K562 (cell line): ENCODE measurements around the gene HERC5. TPM values are rescaled to one million over a fixed set of nuclear protein-coding genes. Genes with fewer than 3 reads are reported as not detected.

ENCODE experiments used
- ATAC-seq: fragments of 200-7000 bp; cut with Tn5 transposase; 3 replicates; pipeline ENCODE4 v1.9.1; 2020; ENCODE audit warnings: moderate library complexity
- BruUV-seq: library from RNA; stranded (reverse); fragments of 400-500 nt; replicated peaks from 2 replicates; lab custom pipeline; 2021; lab: Mats Ljungman, UMichigan
- CTCF ChIA-PET: fragments of 300-600 bp; formaldehyde crosslinking; extraction: SDS; loops from one replicate; lab custom pipeline; 2021; ENCODE audit warnings: low intra/inter-chr PET ratio; lab: Yijun Ruan, JAX
- POLR2A ChIA-PET: fragments of 300-600, 350-650 bp; sonication (Branson Sonifier 250); formaldehyde crosslinking; extraction: SDS; loops from one replicate; lab custom pipeline; 2021; ENCODE audit warnings: antibody characterized with exemption, inconsistent platforms; lab: Yijun Ruan, JAX
- DNase-seq, 4 experiments: peaks; one replicate each; pipeline versions ENCODE4 v3.0.0 to v3.0.0-alpha.2; 2011 to 2018; ENCODE audit warnings: low spot score in 3 of 4, mixed read lengths in 3 of 4; ENCODE audit errors: extremely low read depth in 1 of 4
- FAIRE-seq: peaks from 2 replicates; lab custom pipeline; 2011; peaks lifted over from hg19 to GRCh38; lab: Jason Lieb, UNC
- H2AFZ ChIP-seq: 2 replicates; pipeline ENCODE4 v1.6.0; 2011; ENCODE audit warnings: low read depth, low read length, control low read depth, inconsistent platforms
- H3K27ac ChIP-seq: fragments of 200-600 bp; 3 replicates; pipeline ENCODE4 v1.8.0; 2011; ENCODE audit warnings: low read depth, mild to moderate bottlenecking, control low read depth, inconsistent platforms, low read length, moderate library complexity, mixed read lengths; ENCODE audit errors: extremely low read depth
- H3K27me3 ChIP-seq, 2 experiments: fragments of 300-600 bp in 1 of 2; 2 replicates in 1 of 2; 3 replicates in 1 of 2; pipeline versions ENCODE4 v1.6.0 to v1.8.0; 2011; ENCODE audit warnings: inconsistent platforms in 2 of 2, low read length in 2 of 2, mild to moderate bottlenecking in 1 of 2, mixed read lengths in 1 of 2, moderate library complexity in 1 of 2; ENCODE audit not compliant: control insufficient read depth in 2 of 2, insufficient read depth in 2 of 2
- H3K36me3 ChIP-seq: fragments of 300-600 bp; 3 replicates; pipeline ENCODE4 v1.8.0; 2011; ENCODE audit warnings: mild to moderate bottlenecking, low read length, inconsistent platforms; ENCODE audit not compliant: control insufficient read depth, insufficient read depth
- H3K4me1 ChIP-seq, 2 experiments: fragments of 200-600 bp in 1 of 2; replicated peaks in 1 of 2; 2 replicates in 1 of 2; 3 replicates in 1 of 2; pipeline versions ENCODE4 v1.5.1 to v1.8.0; 2011; ENCODE audit warnings: inconsistent platforms in 2 of 2, low read length in 2 of 2, mild to moderate bottlenecking in 1 of 2, mixed read lengths in 1 of 2, moderate library complexity in 1 of 2; ENCODE audit not compliant: control insufficient read depth in 2 of 2, insufficient read depth in 2 of 2
- H3K4me2 ChIP-seq: 2 replicates; pipeline ENCODE4 v1.6.1; 2011; ENCODE audit warnings: low read length, control low read depth, inconsistent platforms, mixed read lengths; ENCODE audit not compliant: insufficient read depth
- H3K4me3 ChIP-seq: fragments of 200-600 bp; sonication (generic), shearing (Covaris generic); 2 replicates; pipeline ENCODE4 v1.5.1; 2016; ENCODE audit warnings: control low read depth, inconsistent platforms
- H3K79me2 ChIP-seq: fragments of 200-600 bp; 3 replicates; pipeline ENCODE4 v1.8.0; 2011; ENCODE audit warnings: low read length, inconsistent platforms; ENCODE audit not compliant: control insufficient read depth, insufficient read depth
- H3K9ac ChIP-seq, 2 experiments: 2 replicates each; pipeline versions ENCODE4 v1.6.0 to v1.6.1; 2011; ENCODE audit warnings: low read depth in 2 of 2, low read length in 2 of 2, control low read depth in 1 of 2, inconsistent platforms in 1 of 2, mild to moderate bottlenecking in 1 of 2, mixed read lengths in 1 of 2; ENCODE audit not compliant: insufficient read depth in 1 of 2
- H3K9me1 ChIP-seq: one replicate; pipeline ENCODE4 v1.6.0; 2011; ENCODE audit warnings: inconsistent platforms, mild to moderate bottlenecking, low read length, moderate library complexity; ENCODE audit not compliant: control insufficient read depth, insufficient read depth
- H3K9me3 ChIP-seq: replicated peaks from 2 replicates; pipeline ENCODE4 v1.5.1; 2011; ENCODE audit warnings: low read depth, low read length, inconsistent platforms; ENCODE audit not compliant: control insufficient read depth, insufficient read depth
- H4K20me1 ChIP-seq: replicated peaks from 2 replicates; pipeline ENCODE4 v1.6.1; 2011; ENCODE audit warnings: low read length, inconsistent platforms, mixed read lengths; ENCODE audit not compliant: control insufficient read depth, insufficient read depth
- ARNT ChIP-seq, 2 experiments: fragments of 450-650 bp; IDR thresholded peaks; 2 replicates each; pipeline ENCODE4 v1.6.1; 2016; ENCODE audit warnings: mild to moderate bottlenecking in 1 of 2
- NFE2 ChIP-seq: IDR thresholded peaks from 2 replicates; pipeline ENCODE4 v1.6.1; 2014; ENCODE audit warnings: antibody characterized with exemption, low read depth
- PHTF2 ChIP-seq: fragments of 250-450 bp; sonication (Bioruptor Pico); IDR thresholded peaks from 2 replicates; pipeline ENCODE4 v1.5.0; 2021; ENCODE audit warnings: mild to moderate bottlenecking
- POLR2AphosphoS2 ChIP-seq: IDR thresholded peaks from 2 replicates; pipeline ENCODE4 v1.6.1; 2012; ENCODE audit warnings: low read length, improper control_type of control experiment
- RBM14 ChIP-seq: fragments of 200-400 bp; formaldehyde crosslinking; IDR thresholded peaks from 2 replicates; pipeline ENCODE4 v1.6.1; 2018; ENCODE audit warnings: low read depth, mild to moderate bottlenecking, low read length, moderate library complexity, borderline replicate concordance; ENCODE audit not compliant: insufficient read depth
- SRSF7 ChIP-seq: fragments of 200-400 bp; formaldehyde crosslinking; optimal IDR thresholded peaks from 2 replicates; pipeline ENCODE3; 2017; ENCODE audit warnings: mild to moderate bottlenecking, low read depth, low read length
- SUPT5H ChIP-seq: fragments of 450-650 bp; IDR thresholded peaks from 2 replicates; pipeline ENCODE4 v1.6.1; 2016
- TCF3 ChIP-seq: sonication (generic); formaldehyde crosslinking; IDR thresholded peaks from 2 replicates; pipeline ENCODE4 v1.4.0; 2020; ENCODE audit warnings: mild to moderate bottlenecking, missing genetic modification reagents
- XRCC5 ChIP-seq: fragments of 200-400 bp; formaldehyde crosslinking; IDR thresholded peaks from 2 replicates; pipeline ENCODE4 v1.6.1; 2017; ENCODE audit warnings: low read depth, mild to moderate bottlenecking, low read length
- ZNF551 ChIP-seq: fragments of 250-450 bp; sonication (Bioruptor Pico); IDR thresholded peaks from 2 replicates; pipeline ENCODE4 v1.5.0; 2021; ENCODE audit warnings: mild to moderate bottlenecking, moderate library complexity
- in situ Hi-C: fragments of 300-500 bp; cut with MboI; formaldehyde crosslinking; loops from 4 replicates; pipeline ENCODE4 v1.15.0; 2018; ENCODE audit warnings: inconsistent platforms, mixed read lengths
- intact Hi-C: fragments of 100-400 bp; cut with micrococcal nuclease; formaldehyde crosslinking; loops from 2 replicates; pipeline ENCODE4 v1.14.2; 2022
- polyA plus RNA-seq, 8 experiments: library from polyadenylated mRNA; depleted of rRNA in 4 of 8; stranded (reverse) in 5 of 8; unstranded in 3 of 8; fragments of >200 nt; fragmentation: Nextera tagmentation in 2 of 8; fragmentation: Illumina TruSeq in 1 of 8; extraction: Ambion mirVana in 2 of 8; extraction: Trizol in 1 of 8; gene quantifications; 2 replicates each; pipeline versions ENCODE4 v1.2.1 to v1.2.3, GENCODE V29; 2011 to 2014; ENCODE audit warnings: inconsistent platforms in 1 of 8, missing spikeins in 1 of 8
- total RNA-seq, 7 experiments: library from RNA; depleted of rRNA in 6 of 7; stranded (reverse); fragments of >200 nt in 6 of 7; fragmentation: Illumina TruSeq in 2 of 7; extraction: Trizol in 2 of 7; gene quantifications; 2 replicates each; pipeline versions ENCODE4 v1.2.1 to v1.2.3, GENCODE V29; 2011 to 2021; ENCODE audit warnings: low replicate concordance in 1 of 7
- TF ChIP-seq, protein P1 (sequence below): fragments of 250-450 bp; sonication (Bioruptor Pico); IDR thresholded peaks from 2 replicates; pipeline ENCODE4 v1.5.0; 2020; ENCODE audit warnings: mild to moderate bottlenecking
- TF ChIP-seq, protein P2 (sequence below): sonication (generic); formaldehyde crosslinking; IDR thresholded peaks from 2 replicates; pipeline ENCODE4 v1.8.0; 2022; ENCODE audit warnings: mild to moderate bottlenecking, missing genetic modification reagents, borderline replicate concordance
- TF ChIP-seq, protein P3 (sequence below): sonication (generic); formaldehyde crosslinking; IDR thresholded peaks from 2 replicates; pipeline ENCODE4 v1.8.0; 2022; ENCODE audit warnings: mild to moderate bottlenecking, missing genetic modification reagents

The HERC5 gene
- total and polyA plus RNA-seq, 9 of the 15 experiments (the other 6 are each of a cell fraction or from before 2014, with no cell fraction given) = 0.18 TPM; not detected in 8

GRCh38 chr4:88441696-88442095 lies 15.2 kb upstream of the HERC5 start:
- in situ Hi-C loops = no loop called here

More at GRCh38 chr4:88441696-88442095, 15.2 kb upstream of the HERC5 start:
- H3K4me2 ChIP-seq = no peak overlapping the region
- no peak for ATAC-seq
- ChIA-PET CTCF (no interaction called here), POLR2A (no interaction called here)
- no peaks in the 10 kb centered on the region for H3K79me2 ChIP-seq
- H3K9me1 ChIP-seq = no peaks in the 10 kb centered on the region
- no peaks in the 10 kb centered on the region for H3K27me3 ChIP-seq
- no peak for TF ChIP-seq PHTF2 (CRISPR knock-in tag)
- TF ChIP-seq XRCC5 = no peak
- TF ChIP-seq SUPT5H = no peak
- TF ChIP-seq, protein P1, sequence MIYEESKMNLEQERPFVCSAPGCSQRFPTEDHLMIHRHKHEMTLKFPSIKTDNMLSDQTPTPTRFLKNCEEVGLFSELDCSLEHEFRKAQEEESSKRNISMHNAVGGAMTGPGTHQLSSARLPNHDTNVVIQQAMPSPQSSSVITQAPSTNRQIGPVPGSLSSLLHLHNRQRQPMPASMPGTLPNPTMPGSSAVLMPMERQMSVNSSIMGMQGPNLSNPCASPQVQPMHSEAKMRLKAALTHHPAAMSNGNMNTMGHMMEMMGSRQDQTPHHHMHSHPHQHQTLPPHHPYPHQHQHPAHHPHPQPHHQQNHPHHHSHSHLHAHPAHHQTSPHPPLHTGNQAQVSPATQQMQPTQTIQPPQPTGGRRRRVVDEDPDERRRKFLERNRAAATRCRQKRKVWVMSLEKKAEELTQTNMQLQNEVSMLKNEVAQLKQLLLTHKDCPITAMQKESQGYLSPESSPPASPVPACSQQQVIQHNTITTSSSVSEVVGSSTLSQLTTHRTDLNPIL (CRISPR knock-in tag) = no peak
- TF ChIP-seq SRSF7 = no peak
- TF ChIP-seq ARNT (IDR thresholded peaks at IDR 0.05) = no peak
- TF ChIP-seq RBM14 = no peak
- TF ChIP-seq POLR2AphosphoS2 = no peak
- TF ChIP-seq, protein P2, sequence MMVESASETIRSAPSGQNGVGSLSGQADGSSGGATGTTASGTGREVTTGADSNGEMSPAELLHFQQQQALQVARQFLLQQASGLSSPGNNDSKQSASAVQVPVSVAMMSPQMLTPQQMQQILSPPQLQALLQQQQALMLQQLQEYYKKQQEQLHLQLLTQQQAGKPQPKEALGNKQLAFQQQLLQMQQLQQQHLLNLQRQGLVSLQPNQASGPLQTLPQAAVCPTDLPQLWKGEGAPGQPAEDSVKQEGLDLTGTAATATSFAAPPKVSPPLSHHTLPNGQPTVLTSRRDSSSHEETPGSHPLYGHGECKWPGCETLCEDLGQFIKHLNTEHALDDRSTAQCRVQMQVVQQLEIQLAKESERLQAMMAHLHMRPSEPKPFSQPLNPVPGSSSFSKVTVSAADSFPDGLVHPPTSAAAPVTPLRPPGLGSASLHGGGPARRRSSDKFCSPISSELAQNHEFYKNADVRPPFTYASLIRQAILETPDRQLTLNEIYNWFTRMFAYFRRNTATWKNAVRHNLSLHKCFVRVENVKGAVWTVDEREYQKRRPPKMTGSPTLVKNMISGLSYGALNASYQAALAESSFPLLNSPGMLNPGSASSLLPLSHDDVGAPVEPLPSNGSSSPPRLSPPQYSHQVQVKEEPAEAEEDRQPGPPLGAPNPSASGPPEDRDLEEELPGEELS (CRISPR knock-in tag) = no peak
- no peak for TF ChIP-seq TCF3 (CRISPR knock-in tag)
- no peak for TF ChIP-seq ZNF551
- no peak for TF ChIP-seq NFE2
- TF ChIP-seq, protein P3, sequence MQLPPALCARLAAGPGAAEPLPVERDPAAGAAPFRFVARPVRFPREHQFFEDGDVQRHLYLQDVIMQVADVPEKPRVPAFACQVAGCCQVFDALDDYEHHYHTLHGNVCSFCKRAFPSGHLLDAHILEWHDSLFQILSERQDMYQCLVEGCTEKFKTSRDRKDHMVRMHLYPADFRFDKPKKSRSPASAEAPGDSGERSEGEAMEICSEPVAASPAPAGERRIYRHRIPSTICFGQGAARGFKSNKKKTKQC = no peak
- H3K36me3 ChIP-seq = no peaks in the 10 kb centered on the region
- intact Hi-C loops = no loop called here
- no peak overlapping the region for H3K27ac ChIP-seq
- no peak overlapping the region for H2AFZ ChIP-seq
- FAIRE-seq = no peak
- no peaks in the 10 kb centered on the region for H3K9me3 ChIP-seq
- no peak for DNase-seq
- no peak overlapping the region for H3K9ac ChIP-seq
- no TSS peak for BruUV-seq
- no peak overlapping the region for H3K4me3 ChIP-seq
- H4K20me1 ChIP-seq = no peaks in the 10 kb centered on the region
- no peaks in the 10 kb centered on the region for H3K4me1 ChIP-seq
